Measurements from ENCODE around the gene SFXN4. TPM values are rescaled to one million over a fixed set of nuclear protein-coding genes. Genes with fewer than 3 reads are reported as not detected.
"Not testable (repeated sequence)": the region's sequence is repeated elsewhere in the genome, so short reads cannot be mapped to it uniquely, and the experiment has no call there.

SFXN4 gene
- total RNA-seq, 1 donor: 13.0 TPM

- Histone ChIP-seq H4K20me1 (ENCODE audit: insufficient read depth, low read length) (no peaks in the 10 kb centered on the region), H3K4me2 (ENCODE audit: insufficient read depth, low read length) (peak overlapping the region; percentile 49)
These were observed 51.5 kb downstream of the SFXN4 start for GRCh38 chr10:119113751-119114732.

GRCh38 chr10:119112056-119112455 is 53.5 kb downstream of the SFXN4 start:
- Histone ChIP-seq H3K27ac (ENCODE audit: low read depth, low read length) (peak overlapping the region; percentile 89), H3K9me3 (ENCODE audit: low read depth, low read length) (no peaks in the 10 kb centered on the region), H3K27me3 (ENCODE audit: insufficient read depth, low read length) (no peaks in the 10 kb centered on the region), H3K4me3 (ENCODE audit: insufficient read depth, low read length) (peak overlapping the region; percentile 17), H3K79me2 (ENCODE audit: insufficient read depth, low read length) (peaks cover 4% of the 10 kb centered on the region), H3K4me1 (ENCODE audit: insufficient read depth, low read length) (peaks cover 39% of the 10 kb centered on the region), H3K4me2 (ENCODE audit: insufficient read depth, low read length) (peak overlapping the region; percentile 52), H4K20me1 (ENCODE audit: insufficient read depth, low read length) (no peaks in the 10 kb centered on the region), H3K36me3 (ENCODE audit: insufficient read depth, low read length) (peaks cover 57% of the 10 kb centered on the region), H2AFZ (ENCODE audit: low read length) (peak overlapping the region; percentile 23)
- TF ChIP-seq CTCF (IDR thresholded peaks at IDR 0.05; ENCODE audit: extremely low read depth, low read depth, low read length): no peak
- DNase-seq (ENCODE audit: insufficient read length, low spot score, missing footprints): peak; percentile 78

More at GRCh38 chr10:119113751-119114732, 51.5 kb downstream of the SFXN4 start:
- Histone ChIP-seq H2AFZ (ENCODE audit: low read length) (peak overlapping the region; percentile 2), H3K27me3 (ENCODE audit: insufficient read depth, low read length) (no peaks in the 10 kb centered on the region), H3K27ac (ENCODE audit: low read depth, low read length) (peak overlapping the region; percentile 89), H3K4me3 (ENCODE audit: insufficient read depth, low read length) (no peak overlapping the region), H3K36me3 (ENCODE audit: insufficient read depth, low read length) (peaks cover 58% of the 10 kb centered on the region), H3K79me2 (ENCODE audit: insufficient read depth, low read length) (no peaks in the 10 kb centered on the region), H3K4me1 (ENCODE audit: insufficient read depth, low read length) (peaks cover 39% of the 10 kb centered on the region), H3K9me3 (ENCODE audit: low read depth, low read length) (no peaks in the 10 kb centered on the region)
- no peak for TF ChIP-seq CTCF (IDR thresholded peaks at IDR 0.05; ENCODE audit: extremely low read depth, low read depth, low read length)
- DNase-seq (ENCODE audit: insufficient read length, low spot score, missing footprints): peak; percentile 93

- not testable (repeated sequence) for H3K4me2 ChIP-seq (ENCODE audit: insufficient read depth, low read length); H3K9me3 ChIP-seq (ENCODE audit: low read depth, low read length); H3K4me3 ChIP-seq (ENCODE audit: insufficient read depth, low read length); H3K27ac ChIP-seq (ENCODE audit: low read depth, low read length); H3K27me3 ChIP-seq (ENCODE audit: insufficient read depth, low read length); H2AFZ ChIP-seq (ENCODE audit: low read length); H4K20me1 ChIP-seq (ENCODE audit: insufficient read depth, low read length); DNase-seq (ENCODE audit: insufficient read length, low spot score, missing footprints)
- peaks cover 29% of the 10 kb centered on the region for H3K79me2 ChIP-seq (ENCODE audit: insufficient read depth, low read length)
- H3K36me3 ChIP-seq (ENCODE audit: insufficient read depth, low read length): peaks cover 32% of the 10 kb centered on the region
- peaks cover 28% of the 10 kb centered on the region for H3K4me1 ChIP-seq (ENCODE audit: insufficient read depth, low read length)
These were observed 57.7 kb downstream of the SFXN4 start for GRCh38 chr10:119107771-119108170.

- not testable (repeated sequence) for H3K27ac ChIP-seq (ENCODE audit: low read depth, low read length); H3K4me3 ChIP-seq (ENCODE audit: insufficient read depth, low read length); DNase-seq (ENCODE audit: insufficient read length, low spot score, missing footprints); H2AFZ ChIP-seq (ENCODE audit: low read length); H3K27me3 ChIP-seq (ENCODE audit: insufficient read depth, low read length); H4K20me1 ChIP-seq (ENCODE audit: insufficient read depth, low read length); H3K4me2 ChIP-seq (ENCODE audit: insufficient read depth, low read length); H3K9me3 ChIP-seq (ENCODE audit: low read depth, low read length)
- Histone ChIP-seq H3K36me3 (ENCODE audit: insufficient read depth, low read length) (peaks cover 28% of the 10 kb centered on the region), H3K4me1 (ENCODE audit: insufficient read depth, low read length) (peaks cover 22% of the 10 kb centered on the region), H3K79me2 (ENCODE audit: insufficient read depth, low read length) (peaks cover 29% of the 10 kb centered on the region)
These were observed 58.4 kb downstream of the SFXN4 start for GRCh38 chr10:119107106-119107505.

GRCh38 chr10:119105899-119106298 is 59.6 kb downstream of the SFXN4 start:
- H3K36me3 ChIP-seq (ENCODE audit: insufficient read depth, low read length): peaks cover 27% of the 10 kb centered on the region
- peaks cover 11% of the 10 kb centered on the region for H3K4me1 ChIP-seq (ENCODE audit: insufficient read depth, low read length)
- not testable (repeated sequence) for H2AFZ ChIP-seq (ENCODE audit: low read length); H3K27ac ChIP-seq (ENCODE audit: low read depth, low read length); H3K4me2 ChIP-seq (ENCODE audit: insufficient read depth, low read length); H3K27me3 ChIP-seq (ENCODE audit: insufficient read depth, low read length); H4K20me1 ChIP-seq (ENCODE audit: insufficient read depth, low read length); H3K4me3 ChIP-seq (ENCODE audit: insufficient read depth, low read length); DNase-seq (ENCODE audit: insufficient read length, low spot score, missing footprints); H3K9me3 ChIP-seq (ENCODE audit: low read depth, low read length)
- H3K79me2 ChIP-seq (ENCODE audit: insufficient read depth, low read length): peaks cover 29% of the 10 kb centered on the region

Data from osteoblast (primary cell).